ENCODE results near the gene ADORA1.

ADORA1 gene

GRCh38 chr1:203197625-203198024 is 70.1 kb downstream of the ADORA1 start:
- no peak for DNase-seq

- DNase-seq = no peak
Measured at GRCh38 chr1:203199002-203199401, 71.5 kb downstream of the ADORA1 start.

- no peak for DNase-seq
Measured at GRCh38 chr1:203199481-203199815, 71.9 kb downstream of the ADORA1 start.

DNA sequence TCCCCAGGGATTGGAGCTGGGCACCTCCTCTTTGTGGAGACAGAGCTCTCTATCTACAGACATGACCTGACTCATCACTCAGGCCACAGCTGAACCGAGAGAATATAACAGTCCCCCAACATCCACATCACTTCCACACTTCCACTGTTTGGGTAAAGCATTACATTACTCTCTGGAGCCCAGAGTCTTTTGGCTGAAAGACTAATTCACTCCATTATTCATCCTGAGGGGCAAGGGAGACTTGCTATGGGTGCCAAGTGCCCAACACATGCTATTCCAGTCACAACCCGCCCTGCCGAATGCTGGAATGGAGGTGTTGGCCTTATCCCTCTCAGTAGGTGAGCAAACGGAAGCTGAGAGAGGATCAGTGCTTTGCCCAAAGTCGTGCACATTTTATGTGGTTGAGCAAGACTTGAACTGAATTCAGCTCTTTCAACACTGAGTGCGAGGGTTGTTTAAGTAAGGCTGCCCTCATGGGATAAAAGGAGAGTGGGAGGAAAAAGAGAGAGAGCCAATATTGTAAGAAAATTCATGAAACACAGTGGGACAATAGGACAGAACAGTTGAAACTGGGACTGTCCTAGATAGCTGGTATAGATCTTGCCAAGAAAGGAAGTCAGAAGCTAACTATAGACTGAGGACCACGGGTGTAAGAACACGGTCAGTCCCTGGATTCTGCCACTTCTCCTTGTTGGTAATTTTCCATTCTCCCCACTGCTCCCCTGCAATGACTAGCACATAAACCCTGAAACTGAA is 72.5 kb downstream of the ADORA1 start:
- no peak for DNase-seq

- DNase-seq = no peak
Measured at GRCh38 chr1:203200916-203201315, 73.4 kb downstream of the ADORA1 start.

GRCh38 chr1:203201516-203202205 is 74.1 kb downstream of the ADORA1 start:
- DNase-seq = no peak

DNA sequence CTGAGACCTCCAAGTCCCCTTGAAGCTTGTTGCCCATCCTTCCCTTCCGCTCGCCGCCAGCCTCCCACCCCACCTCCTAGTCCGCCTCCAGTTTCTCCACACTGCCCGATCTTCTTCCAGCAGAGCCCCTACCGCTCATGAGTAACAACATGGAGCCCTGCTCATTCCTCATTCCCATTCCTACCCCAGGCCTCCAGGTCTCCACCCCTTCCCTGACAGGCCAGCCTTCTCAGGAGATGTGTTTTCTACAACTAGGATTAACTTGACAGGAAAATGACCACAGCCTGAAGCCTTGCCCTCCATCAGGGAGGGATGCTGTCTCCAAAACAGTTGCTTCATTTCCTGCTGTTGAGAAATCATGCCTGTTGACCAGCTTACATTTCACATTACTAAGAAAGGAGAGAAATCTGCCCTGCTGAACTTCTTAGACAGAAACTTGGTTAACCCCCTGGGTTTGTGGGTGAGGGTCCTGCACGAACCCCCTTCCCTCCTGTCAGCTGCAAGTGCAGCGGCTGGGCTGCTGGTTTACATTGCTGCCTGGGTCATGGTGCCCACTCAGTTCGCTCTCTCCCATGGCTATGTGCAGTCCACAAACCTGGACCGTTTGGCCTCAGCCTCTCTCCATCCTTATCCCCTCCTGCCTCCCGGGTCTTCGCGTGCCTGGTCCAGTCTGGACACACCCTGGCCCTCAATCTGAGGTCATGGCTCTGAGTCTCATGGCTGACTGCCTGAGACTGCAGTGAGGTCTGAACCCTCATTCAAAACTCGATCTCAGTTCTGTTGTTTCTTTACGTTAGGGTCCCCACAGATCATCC is 75.1 kb downstream of the ADORA1 start:
- no peak for DNase-seq

GRCh38 chr1:203204756-203205155 is 77.2 kb downstream of the ADORA1 start:
- DNase-seq = no peak

- DNase-seq = no peak
Measured at GRCh38 chr1:203206129-203206687, 78.7 kb downstream of the ADORA1 start.

- DNase-seq = no peak
Measured at GRCh38 chr1:203207751-203208150, 80.2 kb downstream of the ADORA1 start.

DNA sequence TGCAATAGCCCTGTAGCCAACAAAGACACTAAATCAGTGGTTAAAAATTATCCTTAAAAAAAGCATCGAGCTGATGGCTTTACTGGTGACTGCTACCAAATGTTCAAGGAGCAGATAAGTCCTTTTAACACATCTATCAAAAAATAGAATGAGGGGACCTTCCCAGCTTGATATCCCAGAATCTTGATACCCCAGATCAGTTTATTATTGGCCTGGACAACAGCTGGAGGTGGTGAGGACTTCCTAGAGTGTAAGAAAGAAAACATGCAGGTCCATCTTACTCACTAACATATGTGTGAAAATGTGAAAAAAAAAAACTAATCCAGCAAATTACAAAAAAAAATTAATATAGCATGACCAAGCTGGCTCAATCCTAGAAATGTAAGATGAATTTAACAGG is 80.7 kb downstream of the ADORA1 start:
- no peak for DNase-seq

- no peak for DNase-seq
Measured at GRCh38 chr1:203210350-203210749, 82.8 kb downstream of the ADORA1 start.

GRCh38 chr1:203210988-203211387 is 83.5 kb downstream of the ADORA1 start:
- DNase-seq = no peak

DNA sequence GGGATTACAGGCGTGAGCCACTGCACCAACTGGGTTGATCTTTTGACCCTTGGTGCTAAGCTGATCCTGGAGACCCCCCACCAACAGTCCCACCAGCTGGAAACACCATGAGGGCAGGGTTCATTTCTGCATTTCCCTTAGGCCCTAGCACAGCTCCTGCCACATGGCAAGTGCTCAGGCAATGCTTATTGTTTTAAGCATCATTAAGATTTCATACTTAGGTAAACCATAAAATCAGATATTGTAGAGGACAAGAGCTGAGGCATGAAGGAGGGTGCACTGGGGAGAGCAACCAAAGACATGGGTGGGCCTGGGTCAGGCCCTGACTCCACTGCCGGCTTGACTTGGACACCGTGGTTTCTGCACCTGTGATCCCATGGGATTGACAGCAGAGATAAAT is 84.3 kb downstream of the ADORA1 start:
- DNase-seq = no peak

DNA sequence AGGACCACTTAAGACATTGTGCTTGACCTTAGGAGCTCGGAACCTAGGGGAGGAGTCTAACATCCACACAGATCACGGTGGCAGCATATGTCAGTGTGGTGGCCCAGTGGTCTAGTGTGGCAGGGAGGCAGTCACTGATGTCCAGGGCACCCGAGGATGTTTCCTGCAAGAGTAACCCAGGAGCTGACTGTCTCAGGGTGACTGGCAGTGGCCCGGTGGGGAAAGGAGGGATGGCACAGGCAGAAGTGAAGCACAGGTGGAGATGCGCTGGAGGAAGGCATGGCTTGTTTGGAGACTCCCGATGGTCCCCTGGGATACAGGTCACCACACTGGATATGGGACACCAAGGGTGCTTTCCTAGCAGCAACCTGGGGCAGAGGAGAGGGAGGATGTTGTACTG is 85.6 kb downstream of the ADORA1 start:
- no peak for DNase-seq

- no peak for DNase-seq
Measured at GRCh38 chr1:203214871-203215270, 87.3 kb downstream of the ADORA1 start.

DNA sequence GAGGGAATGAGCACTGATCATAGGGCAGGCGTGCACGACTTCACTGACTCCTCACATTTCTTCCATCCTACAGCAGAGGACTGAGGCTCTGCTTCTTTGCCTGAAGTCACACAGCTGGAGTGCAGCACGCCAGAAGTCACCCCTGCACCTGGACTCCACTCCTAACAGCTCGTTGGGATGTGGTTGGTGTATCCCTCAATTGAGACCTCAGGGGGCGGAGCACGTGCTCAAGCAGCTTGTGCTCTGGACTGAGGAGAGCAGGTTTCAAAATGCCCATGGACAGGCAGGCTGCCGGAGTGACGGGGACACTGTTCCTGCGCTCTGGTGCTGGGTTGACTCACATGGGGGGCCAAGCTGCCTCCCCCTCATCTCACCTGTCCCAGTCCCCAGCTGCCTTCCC is 88.0 kb downstream of the ADORA1 start:
- no peak for DNase-seq

DNA sequence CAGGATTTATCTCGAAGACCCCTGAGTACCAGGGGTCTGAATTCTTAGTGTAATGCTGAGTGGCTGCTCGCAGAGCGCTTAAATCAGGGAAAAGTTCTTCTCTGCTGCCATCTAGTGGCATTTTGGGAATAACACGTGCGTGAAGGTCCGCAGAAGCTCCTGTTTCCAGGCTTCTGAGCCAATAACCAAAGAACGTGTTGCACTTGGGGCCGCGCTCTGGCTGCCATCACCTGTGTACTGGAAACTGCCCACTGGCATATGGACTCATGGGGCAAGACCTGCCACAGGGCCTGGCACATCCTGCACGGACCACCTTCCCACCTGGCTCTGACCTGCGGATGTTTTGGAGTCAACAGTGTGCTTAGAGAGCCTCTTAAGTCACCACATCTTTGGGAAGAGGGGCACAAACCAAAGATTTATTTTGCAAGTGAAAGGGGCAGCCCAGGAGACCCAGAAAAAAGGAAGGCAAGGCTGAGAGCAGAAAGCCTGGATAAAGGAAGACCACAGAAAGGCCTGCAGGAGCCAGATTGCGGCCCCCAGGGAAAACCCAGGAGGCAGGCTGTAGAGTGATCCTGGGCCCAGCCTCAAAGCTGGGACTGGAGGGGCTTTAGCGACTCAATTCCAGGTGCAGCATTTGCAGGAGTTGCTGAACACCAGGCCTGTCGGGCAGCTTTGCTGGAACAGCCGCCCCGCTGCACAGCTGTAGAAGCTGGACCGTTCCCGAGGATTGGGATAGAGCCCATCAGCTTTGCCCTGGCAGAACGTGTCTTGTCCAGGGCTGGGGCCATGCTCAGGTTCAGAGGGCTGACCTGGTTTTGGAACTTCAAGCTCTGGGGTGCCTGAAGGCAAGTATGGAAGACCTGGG is 89.0 kb downstream of the ADORA1 start:
- DNase-seq = peak; percentile 22
